Measurements from ENCODE around the gene TPT1.

TPT1 gene

GRCh38 chr13:45333977-45334922, 6.7 kb downstream of the TPT1 start:
- DNase-seq (ENCODE audit: low read depth, low spot score), result no peak

GRCh38 chr13:45333251-45333976, 7.6 kb downstream of the TPT1 start:
- DNase-seq (ENCODE audit: low read depth, low spot score), result no peak

- no peak for DNase-seq (ENCODE audit: low read depth, low spot score)
These were observed 8.2 kb downstream of the TPT1 start for GRCh38 chr13:45332831-45333219.

- no peak for DNase-seq (ENCODE audit: low read depth, low spot score)
These were observed 8.8 kb downstream of the TPT1 start for GRCh38 chr13:45332036-45332830.

- DNase-seq (ENCODE audit: low read depth, low spot score), result no peak
These were observed 9.3 kb downstream of the TPT1 start for GRCh38 chr13:45331692-45332035.

- DNase-seq (ENCODE audit: low read depth, low spot score), result no peak
These were observed 9.8 kb downstream of the TPT1 start for GRCh38 chr13:45331123-45331619.

- no peak for DNase-seq (ENCODE audit: low read depth, low spot score)
These were observed 12.3 kb downstream of the TPT1 start for GRCh38 chr13:45328661-45329111.

- DNase-seq (ENCODE audit: low read depth, low spot score), result no peak
These were observed 13.6 kb downstream of the TPT1 start for GRCh38 chr13:45327253-45327955.

GRCh38 chr13:45325806-45326205, 15.2 kb downstream of the TPT1 start:
- DNase-seq (ENCODE audit: low read depth, low spot score), result no peak

GRCh38 chr13:45320876-45321629, 19.9 kb downstream of the TPT1 start:
- no peak for DNase-seq (ENCODE audit: low read depth, low spot score)

GRCh38 chr13:45316996-45317395, 24.0 kb downstream of the TPT1 start:
- DNase-seq (ENCODE audit: low read depth, low spot score), result no peak

- no peak for DNase-seq (ENCODE audit: low read depth, low spot score)
These were observed 24.6 kb downstream of the TPT1 start for GRCh38 chr13:45316338-45316737.

GRCh38 chr13:45315520-45316167, 25.3 kb downstream of the TPT1 start:
- no peak for DNase-seq (ENCODE audit: low read depth, low spot score)

- no peak for DNase-seq (ENCODE audit: low read depth, low spot score)
These were observed 26.2 kb downstream of the TPT1 start for GRCh38 chr13:45314822-45315221.

GRCh38 chr13:45310341-45311131, 30.4 kb downstream of the TPT1 start:
- no peak for DNase-seq (ENCODE audit: low read depth, low spot score)

GRCh38 chr13:45306966-45307365, 34.0 kb downstream of the TPT1 start:
- DNase-seq (ENCODE audit: low read depth, low spot score), result no peak

GRCh38 chr13:45305079-45305478, 35.9 kb downstream of the TPT1 start:
- no peak for DNase-seq (ENCODE audit: low read depth, low spot score)

GRCh38 chr13:45303866-45304265, 37.1 kb downstream of the TPT1 start:
- DNase-seq (ENCODE audit: low read depth, low spot score), result no peak

GRCh38 chr13:45303026-45303425, 38.0 kb downstream of the TPT1 start:
- DNase-seq (ENCODE audit: low read depth, low spot score), result no peak

All from iPS DF 19.7 (cell line).